WTC11 (cell line): ENCODE measurements around the gene CCDC69. TPM values are rescaled to one million over a fixed set of nuclear protein-coding genes. Genes with fewer than 3 reads are reported as not detected.
A peak's percentile ranks its signal among the peaks of the same experiment; 100 is the strongest.

Experiments
- ATAC-seq: fragments of 200-7000 bp; cut with Tn5 transposase; 2 replicates; pipeline ENCODE4 v1.10.0; 2021; ENCODE audit warnings: mild to moderate bottlenecking, moderate library complexity
- CTCF ChIA-PET: fragments of 300-600 bp; sonication (Branson Sonifier 250); formaldehyde crosslinking; loops from one replicate; lab custom pipeline; 2021; ENCODE audit warnings: antibody characterized with exemption; lab: Charles Lee
- POLR2A ChIA-PET: fragments of 350-600 bp; sonication (Branson Sonifier 250); formaldehyde crosslinking; loops from one replicate; lab custom pipeline; 2021; ENCODE audit warnings: antibody characterized with exemption; lab: Charles Lee
- DNase-seq: peaks from one replicate; pipeline ENCODE4 v3.0.0; 2021; ENCODE audit warnings: low spot score
- H3K27ac Mint-ChIP-seq: 2 replicates; pipeline ENCODE4 v1.8.0; 2021; ENCODE audit warnings: mixed read lengths
- H3K27me3 Mint-ChIP-seq: 2 replicates; pipeline ENCODE4 v1.8.0; 2021; ENCODE audit warnings: low read depth, mild to moderate bottlenecking, moderate library complexity, mixed read lengths
- H3K36me3 Mint-ChIP-seq: 2 replicates; pipeline ENCODE4 v1.8.0; 2021; ENCODE audit warnings: mixed read lengths
- H3K4me1 Mint-ChIP-seq: 2 replicates; pipeline ENCODE4 v1.8.0; 2022; ENCODE audit warnings: mixed read lengths
- H3K4me3 Mint-ChIP-seq: 2 replicates; pipeline ENCODE4 v1.8.0; 2021; ENCODE audit warnings: mild to moderate bottlenecking, moderate library complexity, mixed read lengths
- H3K9me3 Mint-ChIP-seq: 2 replicates; pipeline ENCODE4 v1.8.0; 2021; ENCODE audit warnings: mixed read lengths
- CBFB ChIP-seq: sonication (generic); formaldehyde crosslinking; IDR thresholded peaks from 2 replicates; pipeline ENCODE4 v1.8.1; 2022; ENCODE audit warnings: mild to moderate bottlenecking, low read depth, missing genetic modification reagents
- CREB1 ChIP-seq: sonication (generic); formaldehyde crosslinking; IDR thresholded peaks from 2 replicates; pipeline ENCODE4 v1.8.0; 2023; ENCODE audit warnings: mild to moderate bottlenecking, missing genetic modification reagents
- ELF4 ChIP-seq: sonication (generic); formaldehyde crosslinking; IDR thresholded peaks from 2 replicates; pipeline ENCODE4 v1.8.1; 2022; ENCODE audit warnings: low read depth, mild to moderate bottlenecking, moderate library complexity, missing genetic modification reagents
- FOXK1 ChIP-seq: sonication (generic); formaldehyde crosslinking; IDR thresholded peaks from 2 replicates; pipeline ENCODE4 v1.8.0; 2022; ENCODE audit warnings: mild to moderate bottlenecking, moderate library complexity, missing genetic modification reagents
- NFATC4 ChIP-seq: fragments of 250-450 bp; sonication (Bioruptor Pico); IDR thresholded peaks from 2 replicates; pipeline ENCODE4 v1.9.0; 2021; ENCODE audit warnings: mild to moderate bottlenecking
- RORB ChIP-seq: fragments of 250-450 bp; sonication (Bioruptor Pico); IDR thresholded peaks from 2 replicates; pipeline ENCODE4 v1.9.0; 2021; ENCODE audit warnings: mild to moderate bottlenecking
- ZNF121 ChIP-seq: sonication (generic); formaldehyde crosslinking; IDR thresholded peaks from 2 replicates; pipeline ENCODE4 v1.8.0; 2023; ENCODE audit warnings: missing genetic modification reagents
- ZNF317 ChIP-seq: sonication (generic); formaldehyde crosslinking; IDR thresholded peaks from 2 replicates; pipeline ENCODE4 v1.8.1; 2023; ENCODE audit warnings: low read depth, mild to moderate bottlenecking, moderate library complexity, missing genetic modification reagents, borderline replicate concordance
- ZNF423 ChIP-seq: fragments of 250-450 bp; sonication (Bioruptor Pico); IDR thresholded peaks from 2 replicates; pipeline ENCODE4 v2.1.2; 2022; ENCODE audit warnings: mild to moderate bottlenecking, moderate library complexity
- ZNF671 ChIP-seq: fragments of 250-450 bp; sonication (Bioruptor Pico); IDR thresholded peaks from 2 replicates; pipeline ENCODE4 v1.8.0; 2021; ENCODE audit warnings: mild to moderate bottlenecking
- total RNA-seq: library from RNA; stranded (reverse); gene quantifications from 3 replicates; pipeline ENCODE4 v1.2.3, GENCODE V29; 2021
- TF ChIP-seq, protein P1 (sequence below): sonication (generic); formaldehyde crosslinking; IDR thresholded peaks from 2 replicates; pipeline ENCODE4 v1.8.0; 2022; ENCODE audit warnings: mild to moderate bottlenecking, missing genetic modification reagents
- TF ChIP-seq, protein P2 (sequence below): sonication (generic); formaldehyde crosslinking; IDR thresholded peaks from 2 replicates; pipeline ENCODE4 v1.8.0; 2023; ENCODE audit warnings: mild to moderate bottlenecking, missing genetic modification reagents
- TF ChIP-seq, protein P3 (sequence below): fragments of 250-450 bp; sonication (Bioruptor Pico); conservative IDR thresholded peaks from 2 replicates; pipeline ENCODE4 v1.9.0; 2021; ENCODE audit warnings: mild to moderate bottlenecking
- TF ChIP-seq, protein P4 (sequence below): fragments of 250-450 bp; sonication (Bioruptor Pico); IDR thresholded peaks from 2 replicates; pipeline ENCODE4 v2.1.2; 2022; ENCODE audit warnings: mild to moderate bottlenecking, moderate library complexity
- TF ChIP-seq, protein P5 (sequence below): fragments of 250-450 bp; sonication (Bioruptor Pico); IDR thresholded peaks from 2 replicates; pipeline ENCODE4 v1.9.0; 2021; ENCODE audit warnings: moderate library complexity, mild to moderate bottlenecking, inconsistent platforms, borderline replicate concordance
- TF ChIP-seq, protein P6 (sequence below): sonication (generic); formaldehyde crosslinking; IDR thresholded peaks from 2 replicates; pipeline ENCODE4 v1.8.0; 2022; ENCODE audit warnings: mild to moderate bottlenecking, missing genetic modification reagents
- TF ChIP-seq, protein P7 (sequence below): sonication (generic); formaldehyde crosslinking; IDR thresholded peaks from 2 replicates; pipeline ENCODE4 v1.8.1; 2023; ENCODE audit warnings: mild to moderate bottlenecking, moderate library complexity, missing genetic modification reagents

CCDC69 gene
- total RNA-seq, 1 experiment from 2014 or later, result 12.4 TPM

DNA sequence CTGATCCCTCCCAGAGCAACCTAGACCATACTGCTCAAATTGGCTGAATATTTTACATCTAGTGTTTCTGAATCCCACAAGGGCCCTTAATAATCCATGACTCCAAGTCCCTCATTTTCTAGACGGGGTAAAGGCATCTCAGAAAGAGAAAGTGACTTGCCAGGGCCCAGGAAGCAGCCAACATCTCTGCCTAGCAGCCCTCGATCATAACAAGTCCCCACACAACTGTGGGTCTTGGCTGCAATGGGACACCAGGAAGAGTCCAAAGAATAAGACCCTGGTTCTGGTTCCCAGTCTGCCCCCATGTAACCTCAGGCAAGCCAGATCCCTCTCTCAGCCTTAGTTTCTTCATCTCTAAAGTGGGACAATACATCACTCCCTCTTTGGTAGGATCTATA is 72.6 kb downstream of the CCDC69 start (continued):
- TF ChIP-seq, protein P1, sequence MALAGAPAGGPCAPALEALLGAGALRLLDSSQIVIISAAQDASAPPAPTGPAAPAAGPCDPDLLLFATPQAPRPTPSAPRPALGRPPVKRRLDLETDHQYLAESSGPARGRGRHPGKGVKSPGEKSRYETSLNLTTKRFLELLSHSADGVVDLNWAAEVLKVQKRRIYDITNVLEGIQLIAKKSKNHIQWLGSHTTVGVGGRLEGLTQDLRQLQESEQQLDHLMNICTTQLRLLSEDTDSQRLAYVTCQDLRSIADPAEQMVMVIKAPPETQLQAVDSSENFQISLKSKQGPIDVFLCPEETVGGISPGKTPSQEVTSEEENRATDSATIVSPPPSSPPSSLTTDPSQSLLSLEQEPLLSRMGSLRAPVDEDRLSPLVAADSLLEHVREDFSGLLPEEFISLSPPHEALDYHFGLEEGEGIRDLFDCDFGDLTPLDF (CRISPR knock-in tag), result no peak
- TF ChIP-seq ELF4 (CRISPR knock-in tag), result no peak
- TF ChIP-seq, all 79 proteins: peak for 0

DNA sequence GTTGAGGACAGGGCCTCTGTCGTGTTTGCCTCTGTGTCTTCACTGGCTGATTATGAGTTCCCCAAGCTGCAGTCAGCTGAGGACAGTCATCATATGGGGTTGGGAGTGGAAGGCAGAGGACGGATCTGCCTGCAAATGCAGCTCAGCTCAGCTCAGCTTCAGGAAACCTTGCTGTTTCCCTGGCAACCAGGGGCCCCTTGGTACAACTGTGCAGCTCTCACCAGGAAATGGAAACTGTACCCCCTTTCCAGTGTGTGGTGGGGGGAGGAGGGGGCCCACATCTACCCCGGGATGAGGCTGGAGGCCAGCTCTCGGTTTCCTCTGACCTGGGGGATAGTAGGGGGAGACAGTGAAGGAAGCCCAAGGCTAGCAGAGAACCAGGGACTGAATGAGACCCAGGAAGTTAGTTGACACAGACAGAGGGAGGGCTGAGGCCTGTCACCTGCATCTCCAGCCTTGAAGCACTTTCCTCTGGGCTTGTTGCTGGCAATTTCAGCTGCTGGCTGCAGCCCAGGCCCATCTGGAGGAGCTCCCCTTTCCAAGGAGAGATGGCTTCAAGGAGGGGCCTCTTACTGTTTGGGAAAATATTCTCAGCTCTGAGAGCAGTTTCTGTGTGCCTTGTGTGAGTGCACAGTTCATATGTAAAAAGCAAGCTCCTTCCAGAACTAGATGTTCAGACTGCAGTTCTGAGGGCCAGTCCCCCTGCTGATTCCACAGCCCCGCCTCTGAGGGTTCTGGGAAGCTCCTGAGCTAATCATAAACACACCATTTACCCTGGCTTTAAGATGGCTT is 73.2 kb downstream of the CCDC69 start:
- Mint-ChIP-seq H3K27me3 (no peaks in the 10 kb centered on the region), H3K4me3 (no peak overlapping the region), H3K36me3 (peaks cover 5% of the 10 kb centered on the region), H3K4me1 (peaks cover 21% of the 10 kb centered on the region), H3K9me3 (no peaks in the 10 kb centered on the region), H3K27ac (0 out of 2 replicates have a peak overlapping the region, but pooled peaks have one; percentile 4)
- CTCF ChIA-PET, result interaction anchor here (0.5 to 3.0 kb wide), 8 partner anchors 9 to 932 kb away, joined by 3 to 20 read pairs (median 6); no protein-coding TSS in a partner anchor
- TF ChIP-seq, protein P2, sequence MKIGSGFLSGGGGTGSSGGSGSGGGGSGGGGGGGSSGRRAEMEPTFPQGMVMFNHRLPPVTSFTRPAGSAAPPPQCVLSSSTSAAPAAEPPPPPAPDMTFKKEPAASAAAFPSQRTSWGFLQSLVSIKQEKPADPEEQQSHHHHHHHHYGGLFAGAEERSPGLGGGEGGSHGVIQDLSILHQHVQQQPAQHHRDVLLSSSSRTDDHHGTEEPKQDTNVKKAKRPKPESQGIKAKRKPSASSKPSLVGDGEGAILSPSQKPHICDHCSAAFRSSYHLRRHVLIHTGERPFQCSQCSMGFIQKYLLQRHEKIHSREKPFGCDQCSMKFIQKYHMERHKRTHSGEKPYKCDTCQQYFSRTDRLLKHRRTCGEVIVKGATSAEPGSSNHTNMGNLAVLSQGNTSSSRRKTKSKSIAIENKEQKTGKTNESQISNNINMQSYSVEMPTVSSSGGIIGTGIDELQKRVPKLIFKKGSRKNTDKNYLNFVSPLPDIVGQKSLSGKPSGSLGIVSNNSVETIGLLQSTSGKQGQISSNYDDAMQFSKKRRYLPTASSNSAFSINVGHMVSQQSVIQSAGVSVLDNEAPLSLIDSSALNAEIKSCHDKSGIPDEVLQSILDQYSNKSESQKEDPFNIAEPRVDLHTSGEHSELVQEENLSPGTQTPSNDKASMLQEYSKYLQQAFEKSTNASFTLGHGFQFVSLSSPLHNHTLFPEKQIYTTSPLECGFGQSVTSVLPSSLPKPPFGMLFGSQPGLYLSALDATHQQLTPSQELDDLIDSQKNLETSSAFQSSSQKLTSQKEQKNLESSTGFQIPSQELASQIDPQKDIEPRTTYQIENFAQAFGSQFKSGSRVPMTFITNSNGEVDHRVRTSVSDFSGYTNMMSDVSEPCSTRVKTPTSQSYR, result no peak
- TF ChIP-seq NFATC4 (CRISPR knock-in tag) (no peak), FOXK1 (CRISPR knock-in tag) (no peak)
- POLR2A ChIA-PET, result no interaction called here
- DNase-seq (no peak), ATAC-seq (peak; percentile 27)

DNA sequence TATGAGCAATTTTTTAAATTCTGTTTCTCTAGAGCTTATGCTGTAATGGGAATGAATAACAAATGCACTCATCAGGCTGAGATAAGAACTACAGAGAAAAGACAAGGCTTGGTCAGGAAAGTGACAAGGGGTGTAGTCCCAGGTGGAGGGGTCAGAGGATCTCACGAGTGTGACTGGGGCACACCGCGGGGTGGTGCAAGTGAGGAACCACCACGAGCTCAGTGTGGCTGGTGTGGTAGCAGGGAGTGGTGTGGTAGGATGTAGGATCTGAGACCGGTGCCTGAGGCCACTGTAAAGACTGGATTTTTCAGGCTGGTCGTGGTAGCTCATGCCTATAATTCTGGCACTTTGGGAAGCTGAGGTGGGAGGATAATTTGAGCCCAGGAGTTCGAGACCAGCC is 75.3 kb downstream of the CCDC69 start:
- POLR2A ChIA-PET, result no interaction called here
- DNase-seq (no peak), ATAC-seq (no peak)
- no peak for TF ChIP-seq ZNF317
- TF ChIP-seq, protein P3, sequence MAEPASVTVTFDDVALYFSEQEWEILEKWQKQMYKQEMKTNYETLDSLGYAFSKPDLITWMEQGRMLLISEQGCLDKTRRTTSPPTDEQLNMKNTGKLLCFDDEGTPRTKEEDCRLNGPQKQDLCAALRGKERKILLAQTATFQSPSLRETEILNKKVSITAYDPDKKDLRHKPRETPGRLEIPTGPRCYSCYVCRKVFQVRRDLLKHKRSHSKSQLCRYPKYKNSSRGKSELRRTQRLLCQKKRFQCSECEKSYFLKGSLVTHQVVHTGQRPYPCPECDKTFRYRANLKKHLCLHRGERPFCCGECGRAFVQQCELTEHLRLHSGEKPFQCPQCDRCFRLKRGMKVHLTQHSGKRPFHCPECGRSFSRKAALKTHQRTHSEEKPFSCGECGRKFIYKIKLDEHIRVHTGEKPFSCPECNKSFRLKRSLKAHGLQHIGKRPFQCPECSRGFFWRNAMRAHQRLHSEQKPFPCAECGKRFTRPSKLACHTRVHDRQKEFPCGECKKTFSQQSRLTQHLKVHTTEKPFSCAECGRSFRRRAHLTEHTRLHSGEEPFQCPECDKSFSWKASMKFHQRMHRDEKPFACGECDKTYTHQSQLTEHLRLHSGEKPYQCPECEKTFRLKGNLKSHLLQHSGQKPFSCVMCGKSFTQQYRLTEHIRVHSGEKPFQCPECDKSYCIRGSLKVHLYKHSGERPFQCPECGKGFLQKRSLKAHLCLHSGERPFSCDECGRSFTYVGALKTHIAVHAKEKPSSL (CRISPR knock-in tag), result no peak
- Mint-ChIP-seq H3K4me3 (no peak overlapping the region), H3K27me3 (no peaks in the 10 kb centered on the region), H3K36me3 (peaks cover 5% of the 10 kb centered on the region), H3K9me3 (no peaks in the 10 kb centered on the region), H3K27ac (no peak overlapping the region), H3K4me1 (peaks cover 19% of the 10 kb centered on the region)
- CTCF ChIA-PET, result interaction anchor here (0.6 to 0.9 kb wide), 3 partner anchors 22 to 690 kb away, joined by 3 to 6 read pairs (median 3); no protein-coding TSS in a partner anchor

DNA sequence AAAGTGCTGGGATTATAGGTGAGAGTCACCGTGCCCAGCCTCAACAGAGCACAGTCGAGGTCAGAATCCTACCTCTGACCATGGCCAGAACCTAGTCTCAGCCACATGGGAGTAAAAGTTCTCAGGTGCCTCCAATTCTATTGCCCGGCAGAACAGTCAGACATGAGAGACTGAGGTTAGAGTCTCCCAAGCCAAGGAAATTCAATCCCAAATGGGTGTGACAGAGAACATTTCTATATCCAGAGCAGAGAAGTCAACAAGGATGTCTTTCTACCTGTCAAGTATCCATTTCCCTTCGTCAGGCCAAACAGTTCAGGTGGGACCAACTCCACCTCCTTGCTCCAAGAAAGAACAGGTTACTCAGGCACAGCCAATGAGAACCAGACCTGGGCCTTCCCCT is 76.9 kb downstream of the CCDC69 start:
- DNase-seq (no peak), ATAC-seq (no peak)
- no peaks in the 10 kb centered on the region for H3K27me3 Mint-ChIP-seq
- H3K9me3 Mint-ChIP-seq, result no peaks in the 10 kb centered on the region
- H3K4me1 Mint-ChIP-seq, result peaks cover 22% of the 10 kb centered on the region
- POLR2A ChIA-PET, result no interaction called here
- no peak overlapping the region for H3K27ac Mint-ChIP-seq
- peaks cover 5% of the 10 kb centered on the region for H3K36me3 Mint-ChIP-seq
- H3K4me3 Mint-ChIP-seq, result no peak overlapping the region
- CTCF ChIA-PET, result no interaction called here
- TF ChIP-seq CREB1 (CRISPR knock-in tag) (no peak), ZNF671 (CRISPR knock-in tag) (no peak), RORB (CRISPR knock-in tag) (no peak), CBFB (CRISPR knock-in tag) (no peak), ZNF423 (no peak), ZNF121 (CRISPR knock-in tag) (no peak)
- TF ChIP-seq, protein P4, sequence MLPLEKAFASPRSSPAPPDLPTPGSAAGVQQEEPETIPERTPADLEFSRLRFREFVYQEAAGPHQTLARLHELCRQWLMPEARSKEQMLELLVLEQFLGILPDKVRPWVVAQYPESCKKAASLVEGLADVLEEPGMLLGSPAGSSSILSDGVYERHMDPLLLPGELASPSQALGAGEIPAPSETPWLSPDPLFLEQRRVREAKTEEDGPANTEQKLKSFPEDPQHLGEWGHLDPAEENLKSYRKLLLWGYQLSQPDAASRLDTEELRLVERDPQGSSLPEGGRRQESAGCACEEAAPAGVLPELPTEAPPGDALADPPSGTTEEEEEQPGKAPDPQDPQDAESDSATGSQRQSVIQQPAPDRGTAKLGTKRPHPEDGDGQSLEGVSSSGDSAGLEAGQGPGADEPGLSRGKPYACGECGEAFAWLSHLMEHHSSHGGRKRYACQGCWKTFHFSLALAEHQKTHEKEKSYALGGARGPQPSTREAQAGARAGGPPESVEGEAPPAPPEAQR (CRISPR knock-in tag), result no peak
- TF ChIP-seq, protein P5, sequence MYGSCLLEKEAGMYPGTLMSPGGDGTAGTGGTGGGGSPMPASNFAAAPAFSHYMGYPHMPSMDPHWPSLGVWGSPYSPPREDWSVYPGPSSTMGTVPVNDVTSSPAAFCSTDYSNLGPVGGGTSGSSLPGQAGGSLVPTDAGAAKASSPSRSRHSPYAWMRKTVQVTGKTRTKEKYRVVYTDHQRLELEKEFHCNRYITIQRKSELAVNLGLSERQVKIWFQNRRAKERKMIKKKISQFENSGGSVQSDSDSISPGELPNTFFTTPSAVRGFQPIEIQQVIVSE (CRISPR knock-in tag), result no peak
- TF ChIP-seq, protein P6, sequence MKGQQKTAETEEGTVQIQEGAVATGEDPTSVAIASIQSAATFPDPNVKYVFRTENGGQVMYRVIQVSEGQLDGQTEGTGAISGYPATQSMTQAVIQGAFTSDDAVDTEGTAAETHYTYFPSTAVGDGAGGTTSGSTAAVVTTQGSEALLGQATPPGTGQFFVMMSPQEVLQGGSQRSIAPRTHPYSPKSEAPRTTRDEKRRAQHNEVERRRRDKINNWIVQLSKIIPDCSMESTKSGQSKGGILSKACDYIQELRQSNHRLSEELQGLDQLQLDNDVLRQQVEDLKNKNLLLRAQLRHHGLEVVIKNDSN (CRISPR knock-in tag), result no peak
- TF ChIP-seq, protein P7, sequence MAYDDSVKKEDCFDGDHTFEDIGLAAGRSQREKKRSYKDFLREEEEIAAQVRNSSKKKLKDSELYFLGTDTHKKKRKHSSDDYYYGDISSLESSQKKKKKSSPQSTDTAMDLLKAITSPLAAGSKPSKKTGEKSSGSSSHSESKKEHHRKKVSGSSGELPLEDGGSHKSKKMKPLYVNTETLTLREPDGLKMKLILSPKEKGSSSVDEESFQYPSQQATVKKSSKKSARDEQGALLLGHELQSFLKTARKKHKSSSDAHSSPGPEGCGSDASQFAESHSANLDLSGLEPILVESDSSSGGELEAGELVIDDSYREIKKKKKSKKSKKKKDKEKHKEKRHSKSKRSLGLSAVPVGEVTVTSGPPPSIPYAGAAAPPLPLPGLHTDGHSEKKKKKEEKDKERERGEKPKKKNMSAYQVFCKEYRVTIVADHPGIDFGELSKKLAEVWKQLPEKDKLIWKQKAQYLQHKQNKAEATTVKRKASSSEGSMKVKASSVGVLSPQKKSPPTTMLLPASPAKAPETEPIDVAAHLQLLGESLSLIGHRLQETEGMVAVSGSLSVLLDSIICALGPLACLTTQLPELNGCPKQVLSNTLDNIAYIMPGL, result no peak
